RWPE2 (cell line): Measurements from ENCODE around the gene ABHD6.
"Not testable (repeated sequence)": the region's sequence is repeated elsewhere in the genome, so short reads cannot be mapped to it uniquely, and the experiment has no call there.

Experiments used
- ATAC-seq: fragments of 200-7000 bp; cut with Tn5 transposase; 3 replicates; pipeline ENCODE4 v1.9.1; 2021; ENCODE audit warnings: low read depth
- DNase-seq: peaks from one replicate; pipeline ENCODE4 v3.0.0-alpha.2; 2020; ENCODE audit warnings: low spot score
- H3K27ac ChIP-seq: fragments of 450-650 bp; 2 replicates; pipeline ENCODE4 v1.5.1; 2017; ENCODE audit warnings: mild to moderate bottlenecking; ENCODE audit not compliant: poor library complexity, severe bottlenecking
- H3K27me3 ChIP-seq: fragments of 250-450 bp; sonication (Bioruptor Pico); 2 replicates; pipeline ENCODE4 v1.5.1; 2021; ENCODE audit warnings: mild to moderate bottlenecking, moderate library complexity; ENCODE audit not compliant: insufficient read depth, poor library complexity, severe bottlenecking
- H3K36me3 ChIP-seq: fragments of 250-450 bp; sonication (Bioruptor Pico); 2 replicates; pipeline ENCODE4 v1.5.1; 2020; ENCODE audit warnings: low read depth, mild to moderate bottlenecking, moderate library complexity
- H3K4me1 ChIP-seq: fragments of 250-450 bp; sonication (Bioruptor Pico); 2 replicates; pipeline ENCODE4 v1.5.1; 2021; ENCODE audit warnings: mild to moderate bottlenecking, moderate library complexity; ENCODE audit not compliant: insufficient read depth, poor library complexity, severe bottlenecking
- H3K4me3 ChIP-seq: fragments of 250-450 bp; sonication (Bioruptor Pico); 2 replicates; pipeline ENCODE4 v1.5.1; 2021; ENCODE audit warnings: mild to moderate bottlenecking, moderate library complexity; ENCODE audit not compliant: severe bottlenecking
- H3K9me3 ChIP-seq: fragments of 250-450 bp; sonication (Bioruptor Pico); 2 replicates; pipeline ENCODE4 v1.5.1; 2021; ENCODE audit warnings: mild to moderate bottlenecking, moderate library complexity; ENCODE audit not compliant: severe bottlenecking
- TF ChIP-seq, protein P1 (sequence below): fragments of 450-650 bp; IDR thresholded peaks from one replicate; pipeline ENCODE4 v1.5.1; 2017; ENCODE audit warnings: mild to moderate bottlenecking, moderate library complexity; ENCODE audit not compliant: poor library complexity, severe bottlenecking

ABHD6 gene

DNA sequence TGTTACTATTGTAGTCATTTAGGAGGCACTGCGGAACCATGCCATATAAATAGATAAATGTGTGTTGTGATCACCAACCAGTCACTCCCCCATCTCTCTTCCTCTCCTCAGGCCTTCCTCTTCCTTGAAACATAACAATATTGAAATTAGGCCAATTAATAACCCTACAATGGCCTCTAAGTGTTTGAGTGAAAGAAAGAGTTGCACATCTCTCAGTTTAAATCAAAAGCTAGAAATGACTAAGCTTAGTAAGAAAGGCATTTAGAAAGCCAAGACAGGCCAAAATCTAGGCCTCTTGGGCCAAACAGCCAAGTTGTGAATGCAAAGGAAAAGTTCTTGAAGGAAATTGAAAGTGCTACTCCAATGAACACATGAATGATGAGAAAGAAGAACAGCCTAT, 18.7 kb upstream of the ABHD6 start:
- Histone ChIP-seq H3K27ac (no peak overlapping the region), H3K4me1 (peaks cover 41% of the 10 kb centered on the region), H3K27me3 (no peaks in the 10 kb centered on the region), H3K9me3 (no peaks in the 10 kb centered on the region), H3K4me3 (no peak overlapping the region), H3K36me3 (no peaks in the 10 kb centered on the region)
- ATAC-seq: no peak
- DNase-seq: no peak
- TF ChIP-seq, protein P1, sequence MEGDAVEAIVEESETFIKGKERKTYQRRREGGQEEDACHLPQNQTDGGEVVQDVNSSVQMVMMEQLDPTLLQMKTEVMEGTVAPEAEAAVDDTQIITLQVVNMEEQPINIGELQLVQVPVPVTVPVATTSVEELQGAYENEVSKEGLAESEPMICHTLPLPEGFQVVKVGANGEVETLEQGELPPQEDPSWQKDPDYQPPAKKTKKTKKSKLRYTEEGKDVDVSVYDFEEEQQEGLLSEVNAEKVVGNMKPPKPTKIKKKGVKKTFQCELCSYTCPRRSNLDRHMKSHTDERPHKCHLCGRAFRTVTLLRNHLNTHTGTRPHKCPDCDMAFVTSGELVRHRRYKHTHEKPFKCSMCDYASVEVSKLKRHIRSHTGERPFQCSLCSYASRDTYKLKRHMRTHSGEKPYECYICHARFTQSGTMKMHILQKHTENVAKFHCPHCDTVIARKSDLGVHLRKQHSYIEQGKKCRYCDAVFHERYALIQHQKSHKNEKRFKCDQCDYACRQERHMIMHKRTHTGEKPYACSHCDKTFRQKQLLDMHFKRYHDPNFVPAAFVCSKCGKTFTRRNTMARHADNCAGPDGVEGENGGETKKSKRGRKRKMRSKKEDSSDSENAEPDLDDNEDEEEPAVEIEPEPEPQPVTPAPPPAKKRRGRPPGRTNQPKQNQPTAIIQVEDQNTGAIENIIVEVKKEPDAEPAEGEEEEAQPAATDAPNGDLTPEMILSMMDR: no peak

DNA sequence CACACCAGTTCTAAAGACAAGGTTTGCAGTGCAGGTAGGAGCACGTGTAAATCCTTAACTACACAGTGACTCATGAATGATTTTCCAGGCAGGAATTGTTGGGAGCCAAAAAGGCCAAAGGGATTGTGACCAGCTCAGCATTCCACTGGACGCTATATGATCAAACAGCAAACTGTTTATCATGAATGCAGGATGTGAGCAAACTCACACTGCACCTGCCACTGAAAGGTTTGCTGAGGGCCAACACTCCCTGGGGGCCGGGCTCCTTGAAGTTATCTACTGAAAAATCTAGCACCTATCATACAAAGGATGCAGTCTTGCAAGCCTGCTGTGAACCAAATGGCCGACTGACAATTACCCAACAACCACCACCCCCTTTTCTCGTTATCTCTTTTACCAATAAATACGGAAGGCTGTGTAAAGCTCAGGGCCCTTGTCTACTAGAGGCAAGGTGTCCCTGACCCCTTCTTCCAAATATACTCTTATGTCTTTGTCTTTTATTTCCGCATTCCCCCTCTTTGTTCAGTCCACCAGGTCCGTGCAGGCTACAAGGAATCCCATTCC, 15.3 kb upstream of the ABHD6 start:
- Histone ChIP-seq H3K27ac (peak overlapping the region; percentile 56), H3K4me3 (no peak overlapping the region), H3K27me3 (no peaks in the 10 kb centered on the region), H3K9me3 (no peaks in the 10 kb centered on the region), H3K4me1 (peaks cover 18% of the 10 kb centered on the region), H3K36me3 (no peaks in the 10 kb centered on the region)
- peak; percentile 83 for ATAC-seq
- DNase-seq: peak; percentile 79
- TF ChIP-seq, protein P1: no peak

DNA sequence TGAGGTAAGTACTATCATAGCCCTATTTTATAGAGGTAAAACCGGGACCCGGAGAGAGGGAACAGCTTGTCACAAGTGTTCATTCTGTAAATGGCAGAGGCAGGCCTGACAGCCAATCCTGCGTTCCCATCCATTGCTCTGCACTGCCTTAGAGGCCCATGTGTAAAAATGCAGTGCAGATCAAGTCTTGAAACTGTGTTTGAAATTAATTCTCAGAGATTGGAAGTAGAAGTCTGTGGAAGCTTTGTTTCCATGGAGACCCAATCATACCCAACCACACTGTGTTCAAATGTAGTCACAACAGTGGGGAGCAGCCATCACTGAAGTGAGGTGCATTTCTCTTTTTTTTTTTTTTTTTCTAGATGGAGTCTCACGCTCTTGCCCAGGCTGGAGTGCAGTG, 13.7 kb upstream of the ABHD6 start:
- TF ChIP-seq, protein P1: no peak
- peaks cover 13% of the 10 kb centered on the region for H3K4me1 ChIP-seq

GRCh38 chr3:58227933-58228332, 9.7 kb upstream of the ABHD6 start:
- H3K27me3 ChIP-seq, H3K9me3 ChIP-seq, ATAC-seq, H3K36me3 ChIP-seq, DNase-seq, H3K4me1 ChIP-seq, H3K27ac ChIP-seq, H3K4me3 ChIP-seq: not testable (repeated sequence)

More for the DNA sequence above, 13.7 kb upstream of the ABHD6 start:
- DNase-seq (no peak), ATAC-seq (no peak)
- H3K36me3 ChIP-seq: no peaks in the 10 kb centered on the region
- no peak overlapping the region for H3K4me3 ChIP-seq
- no peaks in the 10 kb centered on the region for H3K9me3 ChIP-seq
- H3K27me3 ChIP-seq: no peaks in the 10 kb centered on the region
- H3K27ac ChIP-seq: no peak overlapping the region

DNA sequence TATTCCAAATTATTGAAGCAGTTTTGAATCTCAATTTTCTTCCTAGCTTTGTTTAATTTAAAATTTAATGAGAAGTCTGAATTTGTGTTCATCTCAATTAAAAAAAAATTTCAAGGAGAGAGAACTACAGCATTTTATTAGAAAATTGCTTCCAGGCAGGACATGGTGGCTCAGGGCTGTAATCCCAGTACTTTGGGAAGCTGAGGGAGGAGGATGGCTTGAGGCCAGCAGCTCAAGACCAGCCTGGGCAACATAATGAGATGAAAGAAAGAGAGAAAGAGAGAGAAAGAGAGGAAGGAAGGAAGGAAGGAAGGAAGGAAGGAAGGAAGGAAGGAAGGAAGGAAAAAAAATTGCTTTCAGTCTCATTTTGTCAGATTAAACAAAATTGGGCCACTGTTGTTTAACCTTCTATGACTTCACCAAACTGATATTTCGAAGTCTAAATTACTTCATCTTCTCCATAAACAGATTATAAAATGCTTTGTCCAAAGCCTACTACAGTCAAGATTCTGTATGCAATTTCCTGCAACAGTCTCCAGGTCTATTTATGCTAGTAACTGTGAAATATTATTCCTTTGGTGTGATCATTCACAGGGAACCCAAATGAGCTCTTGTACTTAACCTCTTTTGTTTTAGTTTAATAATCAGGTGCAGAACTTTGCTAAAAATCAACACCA, 6.6 kb upstream of the ABHD6 start:
- TF ChIP-seq, protein P1: no peak
- no peak for ATAC-seq
- Histone ChIP-seq H3K9me3 (no peaks in the 10 kb centered on the region), H3K4me3 (no peak overlapping the region), H3K27ac (no peak overlapping the region), H3K4me1 (peaks cover 4% of the 10 kb centered on the region), H3K27me3 (no peaks in the 10 kb centered on the region), H3K36me3 (no peaks in the 10 kb centered on the region)
- DNase-seq: no peak
